ENCODE measurements around the gene GADD45G. TPM values are rescaled to one million over a fixed set of nuclear protein-coding genes. Genes with fewer than 3 reads are reported as not detected.

The GADD45G gene
- total and polyA plus RNA-seq, 2 experiments from 2014 or later: 12.7 to 24.1 TPM

DNA sequence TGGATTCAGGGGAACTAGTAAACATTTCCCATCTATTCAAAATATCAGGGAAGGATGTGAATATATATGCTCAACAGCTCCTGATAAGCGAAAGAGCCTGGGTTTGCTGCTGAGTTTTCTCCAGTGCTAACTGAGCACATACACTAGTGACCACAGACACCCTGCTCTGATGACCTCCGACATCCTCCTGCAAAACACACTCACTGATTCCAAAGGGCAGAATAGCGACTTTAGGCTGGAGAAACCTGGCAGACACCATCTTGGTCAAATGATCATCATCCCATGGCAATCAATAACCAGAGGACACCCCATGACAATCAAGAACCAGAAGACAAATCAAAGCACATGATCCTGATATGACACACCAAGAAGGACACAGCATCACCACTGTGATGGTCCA is 9.2 kb upstream of the GADD45G start:
- H3K9me3 Mint-ChIP-seq: no peaks in the 10 kb centered on the region
- H3K4me2 ChIP-seq: no peak overlapping the region
- no peaks in the 10 kb centered on the region for H3K36me3 ChIP-seq (ENCODE audit: insufficient read depth)
- no peaks in the 10 kb centered on the region for H3K79me2 ChIP-seq (replicated peaks; ENCODE audit: insufficient read depth)
- no peak for DNase-seq (ENCODE audit: low spot score)
- no peak overlapping the region for H3K4me3 ChIP-seq
- peaks cover 11% of the 10 kb centered on the region for H3K27me3 Mint-ChIP-seq (ENCODE audit: insufficient read depth, low read depth, poor library complexity)
- no peak overlapping the region for H2AFZ ChIP-seq
- TF ChIP-seq POLR2AphosphoS5 (IDR thresholded peaks at IDR 0.05; ENCODE audit: low read depth) (no peak), NANOG (IDR thresholded peaks at IDR 0.05; ENCODE audit: borderline replicate concordance) (no peak), ZNF114 (CRISPR knock-in tag; IDR thresholded peaks at IDR 0.05) (no peak)
- TF ChIP-seq, protein P1, sequence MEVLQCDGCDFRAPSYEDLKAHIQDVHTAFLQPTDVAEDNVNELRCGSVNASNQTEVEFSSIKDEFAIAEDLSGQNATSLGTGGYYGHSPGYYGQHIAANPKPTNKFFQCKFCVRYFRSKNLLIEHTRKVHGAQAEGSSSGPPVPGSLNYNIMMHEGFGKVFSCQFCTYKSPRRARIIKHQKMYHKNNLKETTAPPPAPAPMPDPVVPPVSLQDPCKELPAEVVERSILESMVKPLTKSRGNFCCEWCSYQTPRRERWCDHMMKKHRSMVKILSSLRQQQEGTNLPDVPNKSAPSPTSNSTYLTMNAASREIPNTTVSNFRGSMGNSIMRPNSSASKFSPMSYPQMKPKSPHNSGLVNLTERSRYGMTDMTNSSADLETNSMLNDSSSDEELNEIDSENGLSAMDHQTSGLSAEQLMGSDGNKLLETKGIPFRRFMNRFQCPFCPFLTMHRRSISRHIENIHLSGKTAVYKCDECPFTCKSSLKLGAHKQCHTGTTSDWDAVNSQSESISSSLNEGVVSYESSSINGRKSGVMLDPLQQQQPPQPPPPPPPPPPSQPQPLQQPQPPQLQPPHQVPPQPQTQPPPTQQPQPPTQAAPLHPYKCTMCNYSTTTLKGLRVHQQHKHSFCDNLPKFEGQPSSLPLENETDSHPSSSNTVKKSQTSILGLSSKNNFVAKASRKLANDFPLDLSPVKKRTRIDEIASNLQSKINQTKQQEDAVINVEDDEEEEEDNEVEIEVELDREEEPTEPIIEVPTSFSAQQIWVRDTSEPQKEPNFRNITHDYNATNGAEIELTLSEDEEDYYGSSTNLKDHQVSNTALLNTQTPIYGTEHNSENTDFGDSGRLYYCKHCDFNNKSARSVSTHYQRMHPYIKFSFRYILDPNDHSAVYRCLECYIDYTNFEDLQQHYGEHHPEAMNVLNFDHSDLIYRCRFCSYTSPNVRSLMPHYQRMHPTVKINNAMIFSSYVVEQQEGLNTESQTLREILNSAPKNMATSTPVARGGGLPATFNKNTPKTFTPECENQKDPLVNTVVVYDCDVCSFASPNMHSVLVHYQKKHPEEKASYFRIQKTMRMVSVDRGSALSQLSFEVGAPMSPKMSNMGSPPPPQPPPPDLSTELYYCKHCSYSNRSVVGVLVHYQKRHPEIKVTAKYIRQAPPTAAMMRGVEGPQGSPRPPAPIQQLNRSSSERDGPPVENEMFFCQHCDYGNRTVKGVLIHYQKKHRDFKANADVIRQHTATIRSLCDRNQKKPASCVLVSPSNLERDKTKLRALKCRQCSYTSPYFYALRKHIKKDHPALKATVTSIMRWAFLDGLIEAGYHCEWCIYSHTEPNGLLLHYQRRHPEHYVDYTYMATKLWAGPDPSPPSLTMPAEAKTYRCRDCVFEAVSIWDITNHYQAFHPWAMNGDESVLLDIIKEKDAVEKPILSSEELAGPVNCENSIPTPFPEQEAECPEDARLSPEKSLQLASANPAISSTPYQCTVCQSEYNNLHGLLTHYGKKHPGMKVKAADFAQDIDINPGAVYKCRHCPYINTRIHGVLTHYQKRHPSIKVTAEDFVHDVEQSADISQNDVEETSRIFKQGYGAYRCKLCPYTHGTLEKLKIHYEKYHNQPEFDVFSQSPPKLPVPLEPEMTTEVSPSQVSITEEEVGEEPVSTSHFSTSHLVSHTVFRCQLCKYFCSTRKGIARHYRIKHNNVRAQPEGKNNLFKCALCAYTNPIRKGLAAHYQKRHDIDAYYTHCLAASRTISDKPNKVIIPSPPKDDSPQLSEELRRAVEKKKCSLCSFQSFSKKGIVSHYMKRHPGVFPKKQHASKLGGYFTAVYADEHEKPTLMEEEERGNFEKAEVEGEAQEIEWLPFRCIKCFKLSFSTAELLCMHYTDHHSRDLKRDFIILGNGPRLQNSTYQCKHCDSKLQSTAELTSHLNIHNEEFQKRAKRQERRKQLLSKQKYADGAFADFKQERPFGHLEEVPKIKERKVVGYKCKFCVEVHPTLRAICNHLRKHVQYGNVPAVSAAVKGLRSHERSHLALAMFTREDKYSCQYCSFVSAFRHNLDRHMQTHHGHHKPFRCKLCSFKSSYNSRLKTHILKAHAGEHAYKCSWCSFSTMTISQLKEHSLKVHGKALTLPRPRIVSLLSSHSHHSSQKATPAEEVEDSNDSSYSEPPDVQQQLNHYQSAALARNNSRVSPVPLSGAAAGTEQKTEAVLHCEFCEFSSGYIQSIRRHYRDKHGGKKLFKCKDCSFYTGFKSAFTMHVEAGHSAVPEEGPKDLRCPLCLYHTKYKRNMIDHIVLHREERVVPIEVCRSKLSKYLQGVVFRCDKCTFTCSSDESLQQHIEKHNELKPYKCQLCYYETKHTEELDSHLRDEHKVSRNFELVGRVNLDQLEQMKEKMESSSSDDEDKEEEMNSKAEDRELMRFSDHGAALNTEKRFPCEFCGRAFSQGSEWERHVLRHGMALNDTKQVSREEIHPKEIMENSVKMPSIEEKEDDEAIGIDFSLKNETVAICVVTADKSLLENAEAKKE (CRISPR knock-in tag; IDR thresholded peaks at IDR 0.05): no peak
- TF ChIP-seq, protein P2, sequence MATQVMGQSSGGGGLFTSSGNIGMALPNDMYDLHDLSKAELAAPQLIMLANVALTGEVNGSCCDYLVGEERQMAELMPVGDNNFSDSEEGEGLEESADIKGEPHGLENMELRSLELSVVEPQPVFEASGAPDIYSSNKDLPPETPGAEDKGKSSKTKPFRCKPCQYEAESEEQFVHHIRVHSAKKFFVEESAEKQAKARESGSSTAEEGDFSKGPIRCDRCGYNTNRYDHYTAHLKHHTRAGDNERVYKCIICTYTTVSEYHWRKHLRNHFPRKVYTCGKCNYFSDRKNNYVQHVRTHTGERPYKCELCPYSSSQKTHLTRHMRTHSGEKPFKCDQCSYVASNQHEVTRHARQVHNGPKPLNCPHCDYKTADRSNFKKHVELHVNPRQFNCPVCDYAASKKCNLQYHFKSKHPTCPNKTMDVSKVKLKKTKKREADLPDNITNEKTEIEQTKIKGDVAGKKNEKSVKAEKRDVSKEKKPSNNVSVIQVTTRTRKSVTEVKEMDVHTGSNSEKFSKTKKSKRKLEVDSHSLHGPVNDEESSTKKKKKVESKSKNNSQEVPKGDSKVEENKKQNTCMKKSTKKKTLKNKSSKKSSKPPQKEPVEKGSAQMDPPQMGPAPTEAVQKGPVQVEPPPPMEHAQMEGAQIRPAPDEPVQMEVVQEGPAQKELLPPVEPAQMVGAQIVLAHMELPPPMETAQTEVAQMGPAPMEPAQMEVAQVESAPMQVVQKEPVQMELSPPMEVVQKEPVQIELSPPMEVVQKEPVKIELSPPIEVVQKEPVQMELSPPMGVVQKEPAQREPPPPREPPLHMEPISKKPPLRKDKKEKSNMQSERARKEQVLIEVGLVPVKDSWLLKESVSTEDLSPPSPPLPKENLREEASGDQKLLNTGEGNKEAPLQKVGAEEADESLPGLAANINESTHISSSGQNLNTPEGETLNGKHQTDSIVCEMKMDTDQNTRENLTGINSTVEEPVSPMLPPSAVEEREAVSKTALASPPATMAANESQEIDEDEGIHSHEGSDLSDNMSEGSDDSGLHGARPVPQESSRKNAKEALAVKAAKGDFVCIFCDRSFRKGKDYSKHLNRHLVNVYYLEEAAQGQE (IDR thresholded peaks at IDR 0.05; ENCODE audit: unreplicated experiment): no peak
- ATAC-seq: no peak
- no peaks in the 10 kb centered on the region for H4K20me1 ChIP-seq (replicated peaks; ENCODE audit: insufficient read depth)
- no peaks in the 10 kb centered on the region for H3K9me2 ChIP-seq (ENCODE audit: insufficient read depth)
- H3K4me1 Mint-ChIP-seq: peaks cover 16% of the 10 kb centered on the region
- no peak overlapping the region for H3K27ac Mint-ChIP-seq
- H3K27me3 ChIP-seq (ENCODE audit: insufficient read depth): no peaks in the 10 kb centered on the region
- H3K4me1 ChIP-seq (ENCODE audit: insufficient read depth): 0 out of 2 replicates have a peak, but pooled peaks cover 6% of the 10 kb centered on the region
- no peaks in the 10 kb centered on the region for H3F3A ChIP-seq (replicated peaks; ENCODE audit: low read depth)
- H3K4me3 Mint-ChIP-seq: no peak overlapping the region
- no peaks in the 10 kb centered on the region for H3K36me3 Mint-ChIP-seq (ENCODE audit: low read depth)
- H3K27ac ChIP-seq (ENCODE audit: low read depth): no peak overlapping the region
